WERI-Rb-1 (cell line): ENCODE data around the gene UNC5C.
"Not testable (repeated sequence)": the region's sequence is repeated elsewhere in the genome, so short reads cannot be mapped to it uniquely, and the experiment has no call there.

ENCODE experiments used
- DNase-seq: peaks from one replicate; pipeline ENCODE4 v3.0.0-alpha.2; 2020
- H3K27ac ChIP-seq: fragments of 250-450 bp; sonication (Bioruptor Pico); 2 replicates; pipeline ENCODE4 v1.5.1; 2020; ENCODE audit warnings: mild to moderate bottlenecking, moderate library complexity
- H3K27me3 ChIP-seq: fragments of 250-450 bp; sonication (Bioruptor Pico); 2 replicates; pipeline ENCODE4 v1.5.1; 2021; ENCODE audit warnings: mild to moderate bottlenecking, low read depth, moderate library complexity; ENCODE audit not compliant: insufficient read depth, severe bottlenecking
- H3K36me3 ChIP-seq: fragments of 250-450 bp; sonication (Bioruptor Pico); 2 replicates; pipeline ENCODE4 v1.5.1; 2020; ENCODE audit warnings: mild to moderate bottlenecking, moderate library complexity
- H3K4me3 ChIP-seq: 2 replicates; pipeline ENCODE4 v1.5.1; 2011; ENCODE audit warnings: low read depth, mild to moderate bottlenecking, control low read depth, low read length
- H3K9me3 ChIP-seq: fragments of 250-450 bp; sonication (Bioruptor Pico); 2 replicates; pipeline ENCODE4 v1.5.1; 2021; ENCODE audit warnings: mild to moderate bottlenecking, moderate library complexity; ENCODE audit not compliant: severe bottlenecking
- TF ChIP-seq, protein P1 (sequence below): IDR thresholded peaks from 2 replicates; pipeline ENCODE4 v1.5.1; 2011; ENCODE audit warnings: low read depth, mild to moderate bottlenecking, control low read depth, inconsistent platforms, low read length

The UNC5C gene

DNA sequence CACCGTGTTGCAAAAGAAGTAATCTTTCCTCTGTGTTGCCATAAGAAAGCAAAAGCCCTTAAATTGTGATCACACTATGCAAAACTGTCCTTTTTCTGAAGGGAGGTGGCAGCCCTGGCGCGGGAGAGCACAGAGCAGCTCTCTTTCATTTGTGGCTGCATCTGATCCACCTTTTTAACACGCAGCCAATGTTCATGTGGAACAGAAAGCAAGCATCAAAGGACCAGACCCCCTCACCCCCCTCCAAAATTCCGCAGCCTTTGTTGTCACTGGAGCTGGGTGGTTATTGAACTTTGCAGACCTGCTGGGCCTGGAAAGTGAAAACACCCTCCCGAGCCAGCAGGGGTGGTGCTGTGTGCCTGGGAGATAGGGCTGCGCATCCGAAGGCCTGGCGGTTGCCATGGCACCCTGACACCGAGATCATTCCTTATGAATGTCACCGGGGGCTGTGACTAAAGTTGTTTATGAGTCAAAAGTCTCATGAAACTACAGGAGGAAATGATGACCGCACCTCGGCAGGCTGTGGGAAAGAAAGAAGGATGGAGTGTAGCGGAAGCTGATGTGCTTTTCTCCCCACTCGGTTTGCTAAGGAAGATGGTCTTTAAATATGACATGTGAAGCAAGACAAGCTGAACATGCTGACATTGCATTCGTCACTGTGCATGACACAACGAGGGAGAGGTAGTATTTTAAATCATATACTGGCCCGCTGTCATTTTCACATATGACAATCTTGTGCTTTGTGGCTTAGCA lies 367.4 kb downstream of the UNC5C start:
- Histone ChIP-seq H3K27ac (no peak overlapping the region), H3K4me3 (no peak overlapping the region), H3K36me3 (no peaks in the 10 kb centered on the region), H3K9me3 (peaks cover 13% of the 10 kb centered on the region), H3K27me3 (no peaks in the 10 kb centered on the region)
- TF ChIP-seq, protein P1, sequence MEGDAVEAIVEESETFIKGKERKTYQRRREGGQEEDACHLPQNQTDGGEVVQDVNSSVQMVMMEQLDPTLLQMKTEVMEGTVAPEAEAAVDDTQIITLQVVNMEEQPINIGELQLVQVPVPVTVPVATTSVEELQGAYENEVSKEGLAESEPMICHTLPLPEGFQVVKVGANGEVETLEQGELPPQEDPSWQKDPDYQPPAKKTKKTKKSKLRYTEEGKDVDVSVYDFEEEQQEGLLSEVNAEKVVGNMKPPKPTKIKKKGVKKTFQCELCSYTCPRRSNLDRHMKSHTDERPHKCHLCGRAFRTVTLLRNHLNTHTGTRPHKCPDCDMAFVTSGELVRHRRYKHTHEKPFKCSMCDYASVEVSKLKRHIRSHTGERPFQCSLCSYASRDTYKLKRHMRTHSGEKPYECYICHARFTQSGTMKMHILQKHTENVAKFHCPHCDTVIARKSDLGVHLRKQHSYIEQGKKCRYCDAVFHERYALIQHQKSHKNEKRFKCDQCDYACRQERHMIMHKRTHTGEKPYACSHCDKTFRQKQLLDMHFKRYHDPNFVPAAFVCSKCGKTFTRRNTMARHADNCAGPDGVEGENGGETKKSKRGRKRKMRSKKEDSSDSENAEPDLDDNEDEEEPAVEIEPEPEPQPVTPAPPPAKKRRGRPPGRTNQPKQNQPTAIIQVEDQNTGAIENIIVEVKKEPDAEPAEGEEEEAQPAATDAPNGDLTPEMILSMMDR = 0 out of 2 replicates have a peak, but pooled peaks have one; percentile 11
- DNase-seq = no peak

GRCh38 chr4:95180531-95181242 lies 368.1 kb downstream of the UNC5C start:
- DNase-seq = no peak
- TF ChIP-seq, protein P1 = no peak

GRCh38 chr4:95178938-95179337 lies 369.8 kb downstream of the UNC5C start:
- TF ChIP-seq, protein P1 = no peak
- Histone ChIP-seq H3K36me3 (no peaks in the 10 kb centered on the region), H3K27ac (no peak overlapping the region), H3K4me3 (no peak overlapping the region), H3K9me3 (peaks cover 15% of the 10 kb centered on the region), H3K27me3 (no peaks in the 10 kb centered on the region)
- no peak for DNase-seq

More at GRCh38 chr4:95180531-95181242, 368.1 kb downstream of the UNC5C start:
- Histone ChIP-seq H3K9me3 (peaks cover 15% of the 10 kb centered on the region), H3K36me3 (no peaks in the 10 kb centered on the region), H3K27me3 (no peaks in the 10 kb centered on the region), H3K27ac (no peak overlapping the region), H3K4me3 (no peak overlapping the region)

DNA sequence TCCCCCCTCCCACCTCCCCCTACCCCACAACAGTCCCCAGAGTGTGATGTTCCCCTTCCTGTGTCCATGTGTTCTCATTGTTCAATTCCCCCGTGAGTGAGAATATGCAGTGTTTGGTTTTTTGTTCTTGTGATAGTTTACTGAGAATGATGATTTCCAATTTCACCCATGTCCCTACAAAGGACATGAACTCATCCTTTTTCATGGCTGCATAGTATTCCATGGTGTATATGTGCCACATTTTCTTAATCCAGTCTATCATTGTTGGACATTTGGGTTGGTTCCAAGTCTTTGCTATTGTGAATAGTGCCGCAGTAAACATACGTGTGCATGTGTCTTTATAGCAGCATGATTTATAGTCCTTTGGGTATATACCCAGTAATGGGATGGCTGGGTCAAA lies 377.4 kb downstream of the UNC5C start:
- H3K36me3 ChIP-seq, H3K4me3 ChIP-seq, DNase-seq, H3K27me3 ChIP-seq, H3K27ac ChIP-seq, H3K9me3 ChIP-seq: not testable (repeated sequence)

GRCh38 chr4:95170176-95170575 lies 378.6 kb downstream of the UNC5C start:
- Histone ChIP-seq H3K9me3 (no peaks in the 10 kb centered on the region), H3K36me3 (no peaks in the 10 kb centered on the region), H3K27ac (no peak overlapping the region), H3K27me3 (no peaks in the 10 kb centered on the region), H3K4me3 (no peak overlapping the region)
- no peak for DNase-seq
- TF ChIP-seq, protein P1 = no peak

- H3K9me3 ChIP-seq = no peaks in the 10 kb centered on the region
- H3K36me3 ChIP-seq = no peaks in the 10 kb centered on the region
- H3K4me3 ChIP-seq = no peak overlapping the region
- no peaks in the 10 kb centered on the region for H3K27me3 ChIP-seq
- no peak for DNase-seq
- no peak overlapping the region for H3K27ac ChIP-seq
- TF ChIP-seq, protein P1 = no peak; the same call in 1 of the 2 replicates
Observed at GRCh38 chr4:95167805-95168204, 381.0 kb downstream of the UNC5C start.
